GM19438 (cell line): ENCODE data around the gene TDRD9.

ENCODE experiments used
- ATAC-seq: cut with Tn5 transposase; IDR thresholded peaks from one replicate; pipeline ENCODE4 v1.9.1; 2021; ENCODE audit warnings: low read depth; ENCODE audit not compliant: unreplicated experiment

The TDRD9 gene

GRCh38 chr14:104086661-104087461, 158.6 kb downstream of the TDRD9 start:
- no peak for ATAC-seq

GRCh38 chr14:104087505-104087904, 159.2 kb downstream of the TDRD9 start:
- ATAC-seq, result no peak

- no peak for ATAC-seq
These were observed 160.0 kb downstream of the TDRD9 start for GRCh38 chr14:104087981-104088850.

GRCh38 chr14:104090071-104090748, 162.0 kb downstream of the TDRD9 start:
- ATAC-seq, result no peak

- ATAC-seq, result no peak
These were observed 163.0 kb downstream of the TDRD9 start for GRCh38 chr14:104091061-104091926.

- no peak for ATAC-seq
These were observed 163.9 kb downstream of the TDRD9 start for GRCh38 chr14:104091927-104092771.

- no peak for ATAC-seq
These were observed 164.7 kb downstream of the TDRD9 start for GRCh38 chr14:104092931-104093365.

- ATAC-seq, result no peak
These were observed 165.3 kb downstream of the TDRD9 start for GRCh38 chr14:104093366-104094055.

- no peak for ATAC-seq
These were observed 165.9 kb downstream of the TDRD9 start for GRCh38 chr14:104094056-104094708.

GRCh38 chr14:104094709-104095425, 166.6 kb downstream of the TDRD9 start:
- ATAC-seq, result no peak

- no peak for ATAC-seq
These were observed 167.4 kb downstream of the TDRD9 start for GRCh38 chr14:104095426-104096310.

GRCh38 chr14:104096318-104096717, 168.1 kb downstream of the TDRD9 start:
- ATAC-seq, result no peak

- no peak for ATAC-seq
These were observed 168.8 kb downstream of the TDRD9 start for GRCh38 chr14:104096751-104097700.

- no peak for ATAC-seq
These were observed 170.2 kb downstream of the TDRD9 start for GRCh38 chr14:104098272-104099095.
